ENCODE results near the gene HTR6.

- no peak for TF ChIP-seq CTCF (IDR thresholded peaks at IDR 0.05 in 2 of 3, conservative IDR thresholded peaks at IDR 0.05 in 1 of 3; ENCODE audit: borderline replicate concordance in 1 of 3, insufficient read depth in 1 of 3, low read depth in 2 of 3, low read length in 2 of 3)
- no peak for TF ChIP-seq ZNF274 (IDR thresholded peaks at IDR 0.05; ENCODE audit: low read depth, low read length)
- no peak for TF ChIP-seq EZH2 (IDR thresholded peaks at IDR 0.05)
- TF ChIP-seq EZH2phosphoT487 (IDR thresholded peaks at IDR 0.05; ENCODE audit: borderline replicate concordance) = no peak
- no peak for TF ChIP-seq MAX (IDR thresholded peaks at IDR 0.05)
- no peak for TF ChIP-seq ATF3 (IDR thresholded peaks at IDR 0.05)
- TF ChIP-seq POLR2A (IDR thresholded peaks at IDR 0.05; ENCODE audit: borderline replicate concordance, extremely low read depth, insufficient read depth, insufficient read length) = no peak
- no peak for TF ChIP-seq YY1 (IDR thresholded peaks at IDR 0.05; ENCODE audit: extremely low read depth, insufficient replicate concordance, low read depth, low read length)
- no peak for TF ChIP-seq REST (IDR thresholded peaks at IDR 0.05; ENCODE audit: low read depth)
These were observed 23.6 kb downstream of the HTR6 start for GRCh38 chr1:19688041-19688842.
